HFFc6 (cell line): ENCODE data around the gene DNAJB5. TPM values are rescaled to one million over a fixed set of nuclear protein-coding genes. Genes with fewer than 3 reads are reported as not detected.

Experiments used
- DNase-seq: peaks from one replicate; pipeline ENCODE4 v3.0.0-alpha.2; 2018
- H3K27ac Mint-ChIP-seq: 2 replicates; pipeline ENCODE4 v1.8.0; 2020; ENCODE audit warnings: mild to moderate bottlenecking, mixed read lengths
- H3K27me3 Mint-ChIP-seq: 2 replicates; pipeline ENCODE4 v1.8.0; 2021; ENCODE audit warnings: mild to moderate bottlenecking, moderate library complexity, mixed read lengths; ENCODE audit not compliant: insufficient read depth
- H3K36me3 Mint-ChIP-seq: 2 replicates; pipeline ENCODE4 v1.8.0; 2021; ENCODE audit warnings: low read depth, mixed read lengths
- H3K4me1 Mint-ChIP-seq: 2 replicates; pipeline ENCODE4 v1.8.0; 2020; ENCODE audit warnings: low read depth, mixed read lengths
- H3K4me3 Mint-ChIP-seq: 2 replicates; pipeline ENCODE4 v1.8.0; 2020; ENCODE audit warnings: mild to moderate bottlenecking, moderate library complexity, mixed read lengths
- H3K9me3 Mint-ChIP-seq: 2 replicates; pipeline ENCODE4 v1.8.0; 2020; ENCODE audit warnings: mild to moderate bottlenecking, mixed read lengths
- total RNA-seq, 6 experiments: library from RNA; stranded (reverse); fragmentation: NEBNext Ultra II Directional; extraction: Animal tissue kit (Norgen Biotek cat#: 25700); gene quantifications; 2 replicates in 1 of 6; 3 replicates in 5 of 6; pipeline ENCODE4 v1.2.3, GENCODE V29; 2021
- TF ChIP-seq, protein P1 (sequence below): fragments of 200-600 bp; sonication (generic); IDR thresholded peaks from 2 replicates; pipeline ENCODE4 v1.5.0; 2021; ENCODE audit warnings: antibody characterized with exemption, mild to moderate bottlenecking

The DNAJB5 gene
- total RNA-seq, 6 experiments from 2014 or later, result 12.2 to 19.9 (median 16.3) TPM

DNA sequence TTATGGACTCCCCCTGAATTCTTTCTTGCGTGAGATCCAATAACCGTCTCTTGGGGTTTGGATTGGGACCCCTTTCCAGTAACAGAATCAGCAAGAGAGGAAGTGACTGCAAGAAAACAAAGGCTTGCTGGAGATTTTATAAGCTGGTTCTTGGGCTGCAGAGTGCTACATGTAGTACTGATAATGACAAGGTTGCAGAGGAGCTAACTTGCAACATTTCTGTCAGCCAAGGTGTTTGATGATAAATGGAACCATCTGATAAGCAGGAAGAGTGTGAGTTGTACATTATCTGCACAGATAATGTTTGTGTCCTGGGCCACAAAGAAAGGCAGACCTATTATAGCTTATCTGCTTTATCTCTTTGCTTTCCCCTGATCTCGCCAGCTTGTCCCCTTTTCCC, 37.1 kb downstream of the DNAJB5 start:
- peaks cover 43% of the 10 kb centered on the region for H3K4me1 Mint-ChIP-seq
- peaks cover 63% of the 10 kb centered on the region for H3K36me3 Mint-ChIP-seq
- H3K4me3 Mint-ChIP-seq, result peak overlapping the region; percentile 38
- TF ChIP-seq, protein P1, sequence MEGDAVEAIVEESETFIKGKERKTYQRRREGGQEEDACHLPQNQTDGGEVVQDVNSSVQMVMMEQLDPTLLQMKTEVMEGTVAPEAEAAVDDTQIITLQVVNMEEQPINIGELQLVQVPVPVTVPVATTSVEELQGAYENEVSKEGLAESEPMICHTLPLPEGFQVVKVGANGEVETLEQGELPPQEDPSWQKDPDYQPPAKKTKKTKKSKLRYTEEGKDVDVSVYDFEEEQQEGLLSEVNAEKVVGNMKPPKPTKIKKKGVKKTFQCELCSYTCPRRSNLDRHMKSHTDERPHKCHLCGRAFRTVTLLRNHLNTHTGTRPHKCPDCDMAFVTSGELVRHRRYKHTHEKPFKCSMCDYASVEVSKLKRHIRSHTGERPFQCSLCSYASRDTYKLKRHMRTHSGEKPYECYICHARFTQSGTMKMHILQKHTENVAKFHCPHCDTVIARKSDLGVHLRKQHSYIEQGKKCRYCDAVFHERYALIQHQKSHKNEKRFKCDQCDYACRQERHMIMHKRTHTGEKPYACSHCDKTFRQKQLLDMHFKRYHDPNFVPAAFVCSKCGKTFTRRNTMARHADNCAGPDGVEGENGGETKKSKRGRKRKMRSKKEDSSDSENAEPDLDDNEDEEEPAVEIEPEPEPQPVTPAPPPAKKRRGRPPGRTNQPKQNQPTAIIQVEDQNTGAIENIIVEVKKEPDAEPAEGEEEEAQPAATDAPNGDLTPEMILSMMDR, result no peak
- peaks cover 1% of the 10 kb centered on the region; the same call in 1 of the 2 replicates for H3K27me3 Mint-ChIP-seq
- H3K9me3 Mint-ChIP-seq, result peaks cover 28% of the 10 kb centered on the region
- peak overlapping the region; percentile 74 for H3K27ac Mint-ChIP-seq
- DNase-seq, result no peak

DNA sequence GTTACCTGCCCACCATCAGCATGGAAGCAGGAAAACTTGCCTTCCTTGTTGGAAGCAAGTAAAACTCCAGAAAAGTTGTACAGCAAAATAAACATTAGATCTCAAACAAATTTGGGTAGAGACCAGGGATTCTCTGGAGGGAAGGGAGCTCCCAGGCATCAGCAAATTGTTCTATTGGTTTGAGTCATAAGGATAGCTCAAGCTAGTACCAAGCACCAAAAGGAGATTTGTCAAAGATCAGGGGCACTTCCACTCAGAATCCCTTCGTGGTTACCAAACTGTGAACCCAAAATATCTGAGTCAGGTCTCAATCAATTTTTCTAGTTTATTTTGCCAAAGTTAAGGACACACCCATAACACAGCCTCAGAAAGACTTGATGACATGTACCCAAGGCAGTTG, 37.8 kb downstream of the DNAJB5 start:
- Mint-ChIP-seq H3K36me3 (peaks cover 60% of the 10 kb centered on the region), H3K4me3 (no peak overlapping the region), H3K4me1 (peaks cover 43% of the 10 kb centered on the region), H3K27ac (no peak overlapping the region), H3K9me3 (peaks cover 28% of the 10 kb centered on the region), H3K27me3 (peaks cover 1% of the 10 kb centered on the region; the same call in 1 of the 2 replicates)
- TF ChIP-seq, protein P1, result no peak
- no peak for DNase-seq

DNA sequence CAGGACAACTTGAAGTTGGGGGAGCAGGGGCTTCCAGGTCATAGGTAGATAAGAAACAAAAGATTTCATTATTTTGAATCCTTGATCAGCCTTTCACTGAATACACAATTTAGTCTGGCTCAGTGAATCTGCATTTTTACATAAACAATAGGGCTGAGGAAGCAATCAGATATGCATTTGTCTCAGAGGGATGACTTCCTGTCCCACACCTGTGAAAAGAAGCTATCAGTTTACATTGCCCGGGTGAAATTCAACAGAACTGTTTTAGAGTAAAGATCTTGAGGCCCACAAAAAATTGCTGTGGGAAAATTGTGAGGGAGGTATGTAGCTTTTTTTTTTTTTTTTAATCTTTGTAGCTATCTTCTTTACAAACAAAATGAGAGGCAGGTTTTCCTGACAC, 38.3 kb downstream of the DNAJB5 start:
- Mint-ChIP-seq H3K9me3 (peaks cover 28% of the 10 kb centered on the region), H3K4me3 (no peak overlapping the region), H3K4me1 (peaks cover 43% of the 10 kb centered on the region), H3K36me3 (peaks cover 64% of the 10 kb centered on the region), H3K27ac (no peak overlapping the region), H3K27me3 (peaks cover 1% of the 10 kb centered on the region; the same call in 1 of the 2 replicates)
- DNase-seq, result no peak
- TF ChIP-seq, protein P1, result no peak

DNA sequence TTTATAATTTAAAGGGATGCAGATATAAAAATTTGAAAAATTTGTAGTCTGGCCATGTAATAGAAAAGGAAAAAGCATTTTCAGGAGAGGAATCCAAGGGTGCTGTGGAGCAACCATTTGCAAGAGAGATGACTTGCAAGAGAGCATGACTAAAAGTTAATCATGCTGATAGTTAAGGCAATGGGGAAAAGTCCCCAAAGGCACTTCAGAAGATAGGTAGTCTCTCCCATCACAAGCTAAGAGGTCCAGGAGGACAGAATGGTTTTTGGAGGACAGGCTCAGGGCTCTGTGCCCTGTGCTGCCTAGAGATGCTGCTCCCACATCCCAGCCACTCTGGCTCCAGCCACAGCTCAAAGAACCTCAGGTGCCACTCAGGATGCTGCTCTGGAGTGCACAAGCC, 38.8 kb downstream of the DNAJB5 start:
- Mint-ChIP-seq H3K27me3 (peaks cover 1% of the 10 kb centered on the region; the same call in 1 of the 2 replicates), H3K4me3 (no peak overlapping the region), H3K27ac (no peak overlapping the region), H3K4me1 (peaks cover 43% of the 10 kb centered on the region), H3K9me3 (peaks cover 28% of the 10 kb centered on the region), H3K36me3 (peaks cover 68% of the 10 kb centered on the region)
- TF ChIP-seq, protein P1, result no peak
- peak; percentile 16 for DNase-seq

GRCh38 chr9:35029241-35029640, 39.7 kb downstream of the DNAJB5 start:
- no peak overlapping the region for H3K4me3 Mint-ChIP-seq
- H3K27ac Mint-ChIP-seq, result no peak overlapping the region
- H3K4me1 Mint-ChIP-seq, result peaks cover 43% of the 10 kb centered on the region
- peaks cover 60% of the 10 kb centered on the region for H3K36me3 Mint-ChIP-seq
- DNase-seq, result no peak
- H3K27me3 Mint-ChIP-seq, result peaks cover 1% of the 10 kb centered on the region; the same call in 1 of the 2 replicates
- peaks cover 28% of the 10 kb centered on the region for H3K9me3 Mint-ChIP-seq
- TF ChIP-seq, protein P1, result no peak

DNA sequence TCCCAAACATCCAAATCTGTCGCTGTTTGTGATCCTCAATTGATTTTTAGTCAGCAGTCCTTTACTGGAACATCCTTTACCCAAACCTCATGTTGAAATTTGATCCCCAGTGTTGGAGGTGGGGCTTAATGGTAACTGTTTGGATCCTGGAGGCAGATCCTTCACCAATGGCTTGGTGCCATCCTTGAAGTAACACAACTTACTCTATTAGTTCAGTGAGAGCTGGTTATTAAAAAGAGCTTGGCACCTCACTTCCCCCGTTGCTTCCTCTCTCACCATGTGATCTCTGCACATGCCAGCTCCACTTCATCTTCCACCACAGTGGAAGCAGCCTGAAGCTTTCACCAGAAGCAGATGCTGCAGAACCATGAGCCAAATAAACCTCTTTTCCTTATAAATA, 40.3 kb downstream of the DNAJB5 start:
- TF ChIP-seq, protein P1, result no peak
- Mint-ChIP-seq H3K36me3 (peaks cover 55% of the 10 kb centered on the region), H3K27ac (no peak overlapping the region), H3K4me1 (peaks cover 37% of the 10 kb centered on the region), H3K27me3 (peaks cover 1% of the 10 kb centered on the region; the same call in 1 of the 2 replicates), H3K9me3 (peaks cover 28% of the 10 kb centered on the region), H3K4me3 (no peak overlapping the region)
- no peak for DNase-seq
